GM12891 (cell line): ENCODE results near the gene ST3GAL3.
"Not testable (repeated sequence)": the region's sequence is repeated elsewhere in the genome, so short reads cannot be mapped to it uniquely, and the experiment has no call there.

ENCODE experiments used
- DNase-seq: peaks from one replicate; pipeline ENCODE4 v3.0.0; 2011; ENCODE audit warnings: low spot score; ENCODE audit not compliant: insufficient read length
- FAIRE-seq: peaks from 2 replicates; lab custom pipeline; 2011; peaks lifted over from hg19 to GRCh38; lab: Jason Lieb, UNC
- PAX5 ChIP-seq: IDR thresholded peaks from 2 replicates; pipeline ENCODE4 v1.6.1; 2011; ENCODE audit warnings: low read length, moderate library complexity, mild to moderate bottlenecking; ENCODE audit not compliant: insufficient read depth, severe bottlenecking
- POLR2A ChIP-seq: IDR thresholded peaks from 2 replicates; pipeline ENCODE4 v1.6.1; 2011; ENCODE audit warnings: low read depth, low read length, control low read depth
- POLR2AphosphoS5 ChIP-seq: IDR thresholded peaks from 2 replicates; pipeline ENCODE4 v1.6.1; 2011; ENCODE audit warnings: low read depth, low read length, control low read depth
- POU2F2 ChIP-seq: IDR thresholded peaks from 2 replicates; pipeline ENCODE4 v1.6.1; 2011; ENCODE audit warnings: low read depth, mild to moderate bottlenecking, control low read depth, low read length, moderate library complexity
- SPI1 ChIP-seq: IDR thresholded peaks from 2 replicates; pipeline ENCODE4 v1.6.1; 2011; ENCODE audit warnings: low read depth, low read length, control low read depth
- TAF1 ChIP-seq: IDR thresholded peaks from 2 replicates; pipeline ENCODE4 v1.6.1; 2011; ENCODE audit warnings: low read depth, low read length, control low read depth

The ST3GAL3 gene

GRCh38 chr1:43766818-43767525 is 59.6 kb downstream of the ST3GAL3 start:
- DNase-seq = no peak
- TF ChIP-seq PAX5 (no peak), POLR2A (no peak), SPI1 (peak; percentile 90), TAF1 (no peak), POU2F2 (no peak)

GRCh38 chr1:43768168-43768567 is 60.8 kb downstream of the ST3GAL3 start:
- FAIRE-seq = no peak
- TF ChIP-seq SPI1 = no peak
- TF ChIP-seq POU2F2 = no peak
- no peak for DNase-seq

More at GRCh38 chr1:43766818-43767525, 59.6 kb downstream of the ST3GAL3 start:
- peak; percentile 55 for FAIRE-seq

GRCh38 chr1:43769350-43769908 is 62.1 kb downstream of the ST3GAL3 start:
- DNase-seq (no peak), FAIRE-seq (peak; percentile 16)
- TF ChIP-seq POLR2AphosphoS5 (no peak), POU2F2 (no peak), TAF1 (no peak), POLR2A (no peak), SPI1 (no peak), PAX5 (no peak)

- TF ChIP-seq POLR2A (no peak), POLR2AphosphoS5 (no peak), PAX5 (no peak)
- DNase-seq (no peak), FAIRE-seq (no peak)
These were observed 62.8 kb downstream of the ST3GAL3 start for GRCh38 chr1:43770111-43770510.

GRCh38 chr1:43772978-43773377 is 65.6 kb downstream of the ST3GAL3 start:
- FAIRE-seq = peak; percentile 58
- DNase-seq = no peak
- no peak for TF ChIP-seq POU2F2
- peak; percentile 83 for TF ChIP-seq SPI1

- no peak for DNase-seq
- no peak for FAIRE-seq
These were observed 66.5 kb downstream of the ST3GAL3 start for GRCh38 chr1:43773821-43774220.

GRCh38 chr1:43774359-43774758 is 67.0 kb downstream of the ST3GAL3 start:
- no peak for FAIRE-seq
- DNase-seq = no peak
- TF ChIP-seq PAX5 (no peak), POU2F2 (no peak), TAF1 (no peak), POLR2AphosphoS5 (no peak), SPI1 (no peak), POLR2A (no peak)

More at GRCh38 chr1:43773821-43774220, 66.5 kb downstream of the ST3GAL3 start:
- TF ChIP-seq SPI1 = no peak
- no peak for TF ChIP-seq POLR2A
- no peak for TF ChIP-seq POU2F2
- TF ChIP-seq POLR2AphosphoS5 = no peak
- TF ChIP-seq PAX5 = no peak
- no peak for TF ChIP-seq TAF1

GRCh38 chr1:43776043-43776761 is 68.9 kb downstream of the ST3GAL3 start:
- no peak for DNase-seq
- FAIRE-seq = no peak
- TF ChIP-seq POLR2AphosphoS5 = no peak
- no peak for TF ChIP-seq SPI1
- no peak for TF ChIP-seq PAX5
- TF ChIP-seq POU2F2 = no peak
- TF ChIP-seq TAF1 = no peak
- TF ChIP-seq POLR2A = no peak

- not testable (repeated sequence) for FAIRE-seq, DNase-seq
These were observed 70.6 kb downstream of the ST3GAL3 start for GRCh38 chr1:43777916-43778315.

- DNase-seq (no peak), FAIRE-seq (no peak)
- TF ChIP-seq SPI1 = peak; percentile 58
- TF ChIP-seq POLR2AphosphoS5 = no peak
- no peak for TF ChIP-seq PAX5
These were observed 71.9 kb downstream of the ST3GAL3 start for GRCh38 chr1:43779266-43779665.
